Measurements from ENCODE around the gene SPAG17.

GRCh38 chr1:118142546-118142945 is 42.5 kb downstream of the SPAG17 start:
- TF ChIP-seq, protein P1, sequence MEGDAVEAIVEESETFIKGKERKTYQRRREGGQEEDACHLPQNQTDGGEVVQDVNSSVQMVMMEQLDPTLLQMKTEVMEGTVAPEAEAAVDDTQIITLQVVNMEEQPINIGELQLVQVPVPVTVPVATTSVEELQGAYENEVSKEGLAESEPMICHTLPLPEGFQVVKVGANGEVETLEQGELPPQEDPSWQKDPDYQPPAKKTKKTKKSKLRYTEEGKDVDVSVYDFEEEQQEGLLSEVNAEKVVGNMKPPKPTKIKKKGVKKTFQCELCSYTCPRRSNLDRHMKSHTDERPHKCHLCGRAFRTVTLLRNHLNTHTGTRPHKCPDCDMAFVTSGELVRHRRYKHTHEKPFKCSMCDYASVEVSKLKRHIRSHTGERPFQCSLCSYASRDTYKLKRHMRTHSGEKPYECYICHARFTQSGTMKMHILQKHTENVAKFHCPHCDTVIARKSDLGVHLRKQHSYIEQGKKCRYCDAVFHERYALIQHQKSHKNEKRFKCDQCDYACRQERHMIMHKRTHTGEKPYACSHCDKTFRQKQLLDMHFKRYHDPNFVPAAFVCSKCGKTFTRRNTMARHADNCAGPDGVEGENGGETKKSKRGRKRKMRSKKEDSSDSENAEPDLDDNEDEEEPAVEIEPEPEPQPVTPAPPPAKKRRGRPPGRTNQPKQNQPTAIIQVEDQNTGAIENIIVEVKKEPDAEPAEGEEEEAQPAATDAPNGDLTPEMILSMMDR (IDR thresholded peaks at IDR 0.05) = no peak
- no peak for TF ChIP-seq POLR2A (IDR thresholded peaks at IDR 0.05)

All from Peyer's patch (tissue), 4 donors.